ENCODE measurements around the gene MCF2L. TPM values are rescaled to one million over a fixed set of nuclear protein-coding genes. Genes with fewer than 3 reads are reported as not detected.

MCF2L gene
- total and polyA plus RNA-seq, 9 of the 15 experiments (the other 6 are each of a cell fraction or from before 2014, with no cell fraction given): 0.05 to 0.25 (median 0.18) TPM; not detected in 5

DNA sequence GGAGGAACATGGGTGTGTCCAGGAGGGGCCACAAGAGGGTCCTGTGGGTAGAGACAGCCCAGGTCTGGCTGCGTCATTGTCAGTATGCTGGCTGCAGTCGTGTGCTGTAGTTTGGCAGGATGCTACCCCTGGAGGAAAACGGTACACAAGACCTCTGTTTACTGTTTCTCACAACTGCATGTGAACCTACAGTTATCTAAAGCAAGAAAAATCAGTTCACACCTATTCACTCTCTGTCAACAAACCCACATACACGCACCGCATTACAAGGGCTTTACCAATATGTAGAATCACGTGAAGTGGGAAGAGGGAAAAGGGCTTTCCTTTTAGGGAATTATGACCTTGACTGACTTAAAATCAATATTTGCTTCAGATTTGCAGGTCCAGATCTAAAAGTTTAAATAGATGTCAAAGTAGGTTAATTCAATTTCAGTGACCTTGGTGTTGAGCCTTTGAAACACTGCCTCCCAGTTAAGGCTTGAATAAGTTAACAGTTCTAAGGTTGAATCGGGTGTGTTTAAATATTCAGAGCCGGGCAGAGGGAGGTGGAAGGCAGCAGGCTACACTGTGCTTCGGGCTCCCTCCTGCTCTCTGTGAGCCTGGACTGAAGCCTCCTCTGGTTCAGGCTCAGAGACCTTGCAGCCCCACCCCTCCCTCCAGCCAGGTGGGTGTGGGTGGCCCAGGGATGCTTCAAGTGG lies 17.2 kb upstream of the MCF2L start (continued):
- no peak for TF ChIP-seq MED1 (CRISPR knock-in tag; IDR thresholded peaks at IDR 0.05; ENCODE audit: borderline replicate concordance)
- TF ChIP-seq NONO (IDR thresholded peaks at IDR 0.05; ENCODE audit: low read depth in 2 of 2, low read length in 1 of 2): no peak
- TF ChIP-seq, protein P1, sequence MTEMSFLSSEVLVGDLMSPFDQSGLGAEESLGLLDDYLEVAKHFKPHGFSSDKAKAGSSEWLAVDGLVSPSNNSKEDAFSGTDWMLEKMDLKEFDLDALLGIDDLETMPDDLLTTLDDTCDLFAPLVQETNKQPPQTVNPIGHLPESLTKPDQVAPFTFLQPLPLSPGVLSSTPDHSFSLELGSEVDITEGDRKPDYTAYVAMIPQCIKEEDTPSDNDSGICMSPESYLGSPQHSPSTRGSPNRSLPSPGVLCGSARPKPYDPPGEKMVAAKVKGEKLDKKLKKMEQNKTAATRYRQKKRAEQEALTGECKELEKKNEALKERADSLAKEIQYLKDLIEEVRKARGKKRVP (CRISPR knock-in tag; IDR thresholded peaks at IDR 0.05): no peak

DNA sequence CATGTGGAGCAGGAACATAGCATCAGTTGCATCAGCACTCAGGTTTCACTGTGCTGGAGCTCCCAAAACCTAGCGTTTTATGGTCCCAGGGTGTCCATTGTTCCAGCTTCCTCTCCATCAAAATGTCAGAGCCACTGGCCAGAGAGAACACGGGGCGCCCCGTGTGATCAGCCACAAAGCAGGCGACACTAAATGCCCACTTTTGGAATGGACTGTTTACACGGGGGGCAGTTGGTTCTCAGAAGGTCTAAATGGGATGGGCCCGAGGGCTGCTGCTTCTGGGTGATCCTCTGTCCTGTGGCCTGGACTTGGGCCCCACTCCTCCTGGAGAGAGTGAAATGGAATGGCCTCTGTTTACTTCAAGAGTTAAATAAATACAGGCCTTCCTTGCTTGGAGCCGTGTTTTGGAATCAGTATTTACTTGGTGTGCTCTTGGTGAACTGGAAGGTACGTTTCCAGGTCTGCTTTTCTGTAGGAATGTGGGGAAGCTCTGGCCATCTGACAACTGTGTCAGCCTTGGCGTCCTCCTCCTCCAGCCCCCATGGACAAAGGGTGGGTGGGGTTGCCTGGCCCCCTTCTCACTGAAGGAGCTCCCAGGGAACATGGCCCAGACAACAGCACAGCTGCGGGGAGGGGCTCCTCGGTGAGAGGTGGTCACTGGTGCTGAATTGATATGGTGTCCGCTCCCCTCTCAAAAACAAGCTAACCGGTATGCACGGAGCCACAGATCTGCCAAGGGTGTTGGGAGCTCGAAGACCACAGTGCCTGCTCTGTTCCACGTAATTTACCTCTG lies 16.1 kb upstream of the MCF2L start:
- no peaks in the 10 kb centered on the region for H3K4me1 ChIP-seq (replicated peaks in 1 of 2; ENCODE audit: control insufficient read depth in 2 of 2, insufficient read depth in 2 of 2, low read length in 2 of 2)
- FAIRE-seq (no peak), DNase-seq (ENCODE audit: extremely low read depth in 1 of 4, low spot score in 3 of 4) (no peak), ATAC-seq (no peak)
- no peaks in the 10 kb centered on the region for H4K20me1 ChIP-seq (replicated peaks; ENCODE audit: control insufficient read depth, insufficient read depth, low read length)
- CTCF ChIA-PET (ENCODE audit: low intra/inter-chr PET ratio): no interaction called here
- H3K4me2 ChIP-seq (ENCODE audit: insufficient read depth, low read length): no peak overlapping the region
- H3K9me3 ChIP-seq (replicated peaks; ENCODE audit: control insufficient read depth, insufficient read depth, low read depth, low read length): no peaks in the 10 kb centered on the region
- POLR2A ChIA-PET: no interaction called here
- in situ Hi-C loops (cut with MboI): no loop called here
- H3K27ac ChIP-seq (ENCODE audit: extremely low read depth, low read depth, low read length): no peak overlapping the region
- H2AFZ ChIP-seq (ENCODE audit: low read depth, low read length): no peak overlapping the region
- H3K27me3 ChIP-seq (ENCODE audit: control insufficient read depth in 2 of 2, insufficient read depth in 2 of 2, low read length in 2 of 2): peaks cover 8 to 45% of the 10 kb centered on the region in 2 experiments; a peak in 4 of 5 replicates
- no peak overlapping the region; a peak in 1 of 4 replicates for H3K9ac ChIP-seq (ENCODE audit: insufficient read depth in 1 of 2, low read depth in 2 of 2, low read length in 2 of 2)
- no peaks in the 10 kb centered on the region for H3K36me3 ChIP-seq (ENCODE audit: control insufficient read depth, insufficient read depth, low read length)
- H3K9me1 ChIP-seq (ENCODE audit: control insufficient read depth, insufficient read depth, low read length): no peaks in the 10 kb centered on the region
- no peak overlapping the region for H3K4me3 ChIP-seq
- no peaks in the 10 kb centered on the region for H3K79me2 ChIP-seq (ENCODE audit: control insufficient read depth, insufficient read depth, low read length)
- intact Hi-C loops (cut with micrococcal nuclease): loop anchor here (10.0 kb wide), 1 partner anchor 52 kb away; no protein-coding TSS in a partner anchor
- 3% methylated on average over 17 of the region's 17 CpGs for WGBS (ENCODE audit: insufficient coverage, low coverage, missing lambda C conversion rate)
- BruUV-seq (replicated peaks): no TSS peak
- TF ChIP-seq ZC3H4 (CRISPR knock-in tag; IDR thresholded peaks at IDR 0.05; ENCODE audit: borderline replicate concordance) (no peak), MTF1 (CRISPR knock-in tag; IDR thresholded peaks at IDR 0.05; ENCODE audit: borderline replicate concordance) (no peak), PHF21A (IDR thresholded peaks at IDR 0.05; ENCODE audit: borderline replicate concordance, low read depth) (no peak), PTBP1 (IDR thresholded peaks at IDR 0.05; ENCODE audit: low read depth, low read length) (no peak), ZNF445 (CRISPR knock-in tag; IDR thresholded peaks at IDR 0.05; ENCODE audit: low read depth) (no peak), SRSF3 (IDR thresholded peaks at IDR 0.05; ENCODE audit: insufficient read depth, low read length) (no peak)
- TF ChIP-seq, protein P2, sequence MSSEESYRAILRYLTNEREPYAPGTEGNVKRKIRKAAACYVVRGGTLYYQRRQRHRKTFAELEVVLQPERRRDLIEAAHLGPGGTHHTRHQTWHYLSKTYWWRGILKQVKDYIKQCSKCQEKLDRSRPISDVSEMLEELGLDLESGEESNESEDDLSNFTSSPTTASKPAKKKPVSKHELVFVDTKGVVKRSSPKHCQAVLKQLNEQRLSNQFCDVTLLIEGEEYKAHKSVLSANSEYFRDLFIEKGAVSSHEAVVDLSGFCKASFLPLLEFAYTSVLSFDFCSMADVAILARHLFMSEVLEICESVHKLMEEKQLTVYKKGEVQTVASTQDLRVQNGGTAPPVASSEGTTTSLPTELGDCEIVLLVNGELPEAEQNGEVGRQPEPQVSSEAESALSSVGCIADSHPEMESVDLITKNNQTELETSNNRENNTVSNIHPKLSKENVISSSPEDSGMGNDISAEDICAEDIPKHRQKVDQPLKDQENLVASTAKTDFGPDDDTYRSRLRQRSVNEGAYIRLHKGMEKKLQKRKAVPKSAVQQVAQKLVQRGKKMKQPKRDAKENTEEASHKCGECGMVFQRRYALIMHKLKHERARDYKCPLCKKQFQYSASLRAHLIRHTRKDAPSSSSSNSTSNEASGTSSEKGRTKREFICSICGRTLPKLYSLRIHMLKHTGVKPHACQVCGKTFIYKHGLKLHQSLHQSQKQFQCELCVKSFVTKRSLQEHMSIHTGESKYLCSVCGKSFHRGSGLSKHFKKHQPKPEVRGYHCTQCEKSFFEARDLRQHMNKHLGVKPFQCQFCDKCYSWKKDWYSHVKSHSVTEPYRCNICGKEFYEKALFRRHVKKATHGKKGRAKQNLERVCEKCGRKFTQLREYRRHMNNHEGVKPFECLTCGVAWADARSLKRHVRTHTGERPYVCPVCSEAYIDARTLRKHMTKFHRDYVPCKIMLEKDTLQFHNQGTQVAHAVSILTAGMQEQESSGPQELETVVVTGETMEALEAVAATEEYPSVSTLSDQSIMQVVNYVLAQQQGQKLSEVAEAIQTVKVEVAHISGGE (CRISPR knock-in tag; IDR thresholded peaks at IDR 0.05): no peak
- TF ChIP-seq, protein P3, sequence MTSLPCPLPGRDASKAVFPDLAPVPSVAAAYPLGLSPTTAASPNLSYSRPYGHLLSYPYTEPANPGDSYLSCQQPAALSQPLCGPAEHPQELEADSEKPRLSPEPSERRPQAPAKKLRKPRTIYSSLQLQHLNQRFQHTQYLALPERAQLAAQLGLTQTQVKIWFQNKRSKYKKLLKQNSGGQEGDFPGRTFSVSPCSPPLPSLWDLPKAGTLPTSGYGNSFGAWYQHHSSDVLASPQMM (CRISPR knock-in tag; IDR thresholded peaks at IDR 0.05): no peak
- TF ChIP-seq, protein P4, sequence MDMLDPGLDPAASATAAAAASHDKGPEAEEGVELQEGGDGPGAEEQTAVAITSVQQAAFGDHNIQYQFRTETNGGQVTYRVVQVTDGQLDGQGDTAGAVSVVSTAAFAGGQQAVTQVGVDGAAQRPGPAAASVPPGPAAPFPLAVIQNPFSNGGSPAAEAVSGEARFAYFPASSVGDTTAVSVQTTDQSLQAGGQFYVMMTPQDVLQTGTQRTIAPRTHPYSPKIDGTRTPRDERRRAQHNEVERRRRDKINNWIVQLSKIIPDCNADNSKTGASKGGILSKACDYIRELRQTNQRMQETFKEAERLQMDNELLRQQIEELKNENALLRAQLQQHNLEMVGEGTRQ (CRISPR knock-in tag; IDR thresholded peaks at IDR 0.05): no peak

All from K562 (cell line).